PC-9 (cell line): Measurements from ENCODE around the gene TMEM266.

Experiments
- CTCF ChIP-seq: fragments of 200-600 bp; sonication (generic); conservative IDR thresholded peaks from 2 replicates; pipeline ENCODE4 v1.6.1; 2017; ENCODE audit warnings: mixed run types, antibody characterized with exemption, mild to moderate bottlenecking, moderate library complexity
- EZH2 ChIP-seq: fragments of 200-600 bp; sonication (generic); IDR thresholded peaks from 2 replicates; pipeline ENCODE4 v1.8.0; 2017; ENCODE audit warnings: antibody characterized with exemption, low read depth

DNA sequence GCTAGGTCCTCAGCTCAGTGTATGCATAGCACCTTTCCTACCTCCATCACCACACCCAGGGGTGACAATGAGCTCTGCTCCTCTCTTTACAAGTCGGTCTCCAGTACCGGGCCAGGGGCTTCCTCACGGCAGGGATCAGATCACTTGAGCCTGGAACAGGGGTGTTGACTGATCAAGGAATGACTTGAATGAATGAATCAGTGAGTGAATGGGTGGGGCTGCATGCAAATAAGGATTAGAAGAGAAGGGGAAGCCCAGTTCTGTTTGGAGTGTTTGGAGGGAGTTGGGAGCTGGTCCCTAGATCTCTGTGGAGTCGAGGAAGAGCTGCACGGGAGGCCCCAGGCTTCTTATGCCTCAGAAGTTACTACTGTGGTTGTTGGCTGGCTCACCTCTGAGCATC, 87.0 kb downstream of the TMEM266 start:
- TF ChIP-seq CTCF = no peak
- no peak for TF ChIP-seq EZH2
